Lung microvascular endothelial cell (primary cell): Measurements from ENCODE around the gene STK11IP. TPM values are rescaled to one million over a fixed set of nuclear protein-coding genes. Genes with fewer than 3 reads are reported as not detected.
A peak's percentile ranks its signal among the peaks of the same experiment; 100 is the strongest.

Source experiments
- DNase-seq, 2 donors: peaks; one replicate each; pipeline versions ENCODE4 v3.0.0 to v3.0.0-alpha.2; 2010; ENCODE audit warnings: low read depth in 2 of 2
- total RNA-seq: library from RNA; depleted of rRNA; stranded (reverse); fragments of >200 nt; gene quantifications from 2 replicates; pipeline ENCODE4 v1.2.1, GENCODE V29; 2014

The STK11IP gene
- total RNA-seq, 1 donor from 2014 or later: 8.1 TPM

- DNase-seq: no peak
Observed at GRCh38 chr2:219631904-219632759, 34.5 kb downstream of the STK11IP start.

- DNase-seq: no peak
Observed at GRCh38 chr2:219632760-219633105, 35.1 kb downstream of the STK11IP start.

GRCh38 chr2:219633276-219634065 is 35.8 kb downstream of the STK11IP start:
- DNase-seq: no peak

GRCh38 chr2:219634171-219634940 is 36.7 kb downstream of the STK11IP start:
- DNase-seq: no peak

GRCh38 chr2:219634951-219635751 is 37.5 kb downstream of the STK11IP start:
- no peak for DNase-seq

- DNase-seq: no peak
Observed at GRCh38 chr2:219636144-219636915, 38.7 kb downstream of the STK11IP start.

GRCh38 chr2:219636941-219637841 is 39.5 kb downstream of the STK11IP start:
- DNase-seq: no peak

- no peak for DNase-seq
Observed at GRCh38 chr2:219637842-219638185, 40.2 kb downstream of the STK11IP start.

- DNase-seq: no peak
Observed at GRCh38 chr2:219638217-219638947, 40.7 kb downstream of the STK11IP start.

GRCh38 chr2:219638948-219639755 is 41.5 kb downstream of the STK11IP start:
- no peak for DNase-seq

- no peak for DNase-seq
Observed at GRCh38 chr2:219641390-219642068, 43.9 kb downstream of the STK11IP start.

- DNase-seq: no peak
Observed at GRCh38 chr2:219642069-219642454, 44.4 kb downstream of the STK11IP start.

- DNase-seq: peak; percentile 94 to 96
Observed at GRCh38 chr2:219642465-219643083, 44.9 kb downstream of the STK11IP start.

- no peak for DNase-seq
Observed at GRCh38 chr2:219643084-219643473, 45.4 kb downstream of the STK11IP start.

- no peak for DNase-seq
Observed at GRCh38 chr2:219643788-219644398, 46.2 kb downstream of the STK11IP start.

GRCh38 chr2:219644801-219645480 is 47.3 kb downstream of the STK11IP start:
- DNase-seq: peak in 1 of 2 donors; percentile 25
